ENCODE data around the gene FLNB.
"Not testable (repeated sequence)": the region's sequence is repeated elsewhere in the genome, so short reads cannot be mapped to it uniquely, and the experiment has no call there.

FLNB gene

DNA sequence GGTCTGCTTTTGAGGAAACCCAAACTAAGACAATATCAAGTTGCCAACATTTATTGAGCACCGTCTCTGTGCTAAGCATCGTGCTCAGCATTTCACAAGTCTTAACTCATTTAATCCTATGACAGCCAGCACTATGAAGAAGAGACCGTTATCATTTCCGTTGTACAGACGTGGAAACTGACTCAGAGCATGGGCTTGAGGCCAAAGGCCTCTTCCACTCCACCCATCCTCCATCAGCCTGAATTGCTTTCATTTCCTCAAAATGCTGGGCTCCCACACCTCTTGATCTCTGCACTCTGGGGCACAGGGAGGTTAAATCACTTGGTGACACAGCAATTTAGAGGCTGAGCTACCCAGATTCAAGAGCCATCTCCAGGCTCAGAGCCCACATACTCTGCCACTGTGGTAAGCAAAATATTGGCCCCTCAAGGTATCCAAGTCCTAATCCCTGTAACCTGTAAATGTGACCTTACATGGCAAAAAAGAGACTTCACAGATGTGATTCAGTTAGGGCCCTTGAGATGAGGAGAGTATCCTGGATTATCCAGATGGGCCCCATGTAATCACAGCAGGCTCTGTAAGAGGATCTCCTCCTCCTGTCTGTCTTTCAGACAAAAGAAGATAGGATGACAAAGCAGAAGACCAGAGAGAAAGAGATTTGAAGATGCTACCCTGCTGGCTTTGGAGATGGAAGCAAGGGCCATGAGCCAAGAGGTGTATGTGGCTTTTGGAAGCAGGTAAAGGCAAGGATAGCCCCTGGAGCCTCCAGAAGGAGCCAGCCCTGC lies 24.3 kb upstream of the FLNB start:
- peak; percentile 66 for DNase-seq

DNA sequence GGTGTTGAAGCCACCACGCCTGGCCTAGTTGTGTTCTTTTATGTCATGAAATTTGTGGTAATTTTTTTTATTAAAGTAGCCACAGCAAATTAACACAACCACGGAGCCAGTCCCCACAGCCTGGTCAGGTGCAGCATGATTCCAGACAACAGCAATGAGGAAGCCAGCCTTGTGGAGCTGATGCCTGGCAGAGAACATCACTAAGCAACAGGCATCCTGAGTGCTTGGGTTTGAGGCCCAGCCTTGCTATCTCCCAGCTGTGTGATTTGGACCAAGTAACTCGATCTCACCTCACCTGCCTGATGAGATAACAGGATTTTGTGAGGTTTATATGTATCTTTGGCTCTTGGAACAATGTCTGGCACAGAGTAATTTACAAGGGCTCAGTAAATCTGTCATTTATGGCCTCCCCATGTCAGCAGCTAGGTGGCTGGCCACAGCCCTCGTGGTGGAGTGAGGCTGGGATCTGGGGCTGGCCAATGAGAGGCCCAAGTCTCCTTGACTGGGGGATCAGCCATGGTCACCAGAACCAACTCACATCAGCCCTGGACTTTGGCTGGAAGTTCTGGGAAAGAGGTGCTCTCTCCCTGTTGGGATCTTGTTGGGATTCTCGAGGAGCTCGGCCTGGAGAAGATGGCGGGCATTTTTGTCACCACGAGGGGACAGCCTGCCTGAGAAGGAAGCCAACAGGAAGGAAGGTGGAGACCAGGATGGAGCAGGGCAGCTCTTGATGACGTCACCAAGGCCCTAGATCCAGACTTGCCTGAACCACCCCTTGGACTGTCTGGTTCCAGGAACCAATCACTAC lies 22.8 kb upstream of the FLNB start:
- DNase-seq, result no peak

DNA sequence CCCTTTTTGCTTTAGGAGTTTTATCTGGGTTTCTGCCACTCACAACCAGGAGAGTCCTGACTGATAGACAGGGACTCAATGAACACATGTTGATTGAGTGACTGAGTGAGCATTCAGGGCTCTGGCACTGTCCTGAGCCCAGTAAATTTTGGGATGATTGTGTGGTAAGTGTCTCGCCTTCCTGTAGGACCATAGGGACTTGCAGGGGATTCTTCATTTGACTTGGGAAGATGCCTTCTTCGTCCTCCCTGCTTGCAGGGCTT lies 22.3 kb upstream of the FLNB start:
- DNase-seq, result no peak

DNA sequence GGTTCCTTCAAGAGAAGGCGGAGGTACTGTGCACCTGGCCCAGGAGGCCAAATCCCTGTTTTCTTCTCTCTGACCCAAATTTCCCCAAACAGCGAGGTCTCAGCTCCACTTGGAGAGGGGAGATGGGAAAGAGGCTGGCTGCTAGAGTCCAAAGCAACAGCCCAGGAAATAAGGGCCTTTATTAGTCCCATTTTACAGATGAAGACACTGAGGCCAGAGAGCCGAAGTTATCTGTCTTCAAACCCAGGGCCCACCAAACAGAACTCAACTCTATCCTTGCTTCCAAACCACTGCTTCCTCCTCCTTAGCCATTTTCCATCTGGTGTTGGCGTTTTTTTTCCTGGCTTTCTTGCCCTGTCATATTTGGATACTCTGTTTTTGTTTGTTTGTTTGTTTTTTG lies 22.0 kb upstream of the FLNB start:
- no peak for DNase-seq

DNA sequence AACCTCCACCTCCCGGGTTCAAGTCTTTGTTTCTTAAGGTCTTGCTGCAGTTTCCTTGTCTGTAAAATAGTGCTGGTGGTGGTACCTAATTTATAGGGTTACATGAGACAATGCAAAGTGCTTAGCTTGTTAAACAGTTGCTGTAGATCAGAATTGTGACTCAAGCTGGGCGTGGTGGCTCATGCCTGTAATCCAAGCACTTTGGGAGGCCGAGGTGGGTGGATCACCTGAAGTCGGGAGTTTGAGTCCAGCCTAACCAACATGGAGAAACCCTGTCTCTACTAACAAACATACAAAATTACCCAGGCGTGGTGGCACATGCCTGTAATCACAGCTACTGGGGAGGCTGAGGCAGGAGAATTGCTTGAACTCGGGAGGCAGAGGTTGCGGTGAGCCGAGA lies 19.0 kb upstream of the FLNB start:
- DNase-seq, result not testable (repeated sequence)

DNA sequence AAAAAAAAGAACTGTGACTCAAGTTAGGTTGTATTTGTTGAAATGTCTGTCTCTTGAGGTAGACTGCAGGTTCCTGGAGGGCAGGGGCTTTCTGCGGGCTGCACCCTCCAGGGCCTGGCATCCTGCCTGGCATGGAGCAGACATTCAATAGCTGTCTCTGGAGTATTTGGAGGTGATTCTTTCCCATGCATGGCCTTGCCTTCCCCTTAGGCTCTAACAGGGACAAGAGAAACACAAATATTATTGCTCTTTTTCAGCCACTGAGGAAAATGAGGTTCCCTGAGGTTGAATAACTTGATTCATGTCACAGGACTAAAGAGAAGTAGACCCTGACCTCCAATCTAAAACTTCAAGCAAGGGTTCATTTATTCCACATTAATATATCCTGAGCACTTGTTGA lies 18.6 kb upstream of the FLNB start:
- DNase-seq, result no peak

DNA sequence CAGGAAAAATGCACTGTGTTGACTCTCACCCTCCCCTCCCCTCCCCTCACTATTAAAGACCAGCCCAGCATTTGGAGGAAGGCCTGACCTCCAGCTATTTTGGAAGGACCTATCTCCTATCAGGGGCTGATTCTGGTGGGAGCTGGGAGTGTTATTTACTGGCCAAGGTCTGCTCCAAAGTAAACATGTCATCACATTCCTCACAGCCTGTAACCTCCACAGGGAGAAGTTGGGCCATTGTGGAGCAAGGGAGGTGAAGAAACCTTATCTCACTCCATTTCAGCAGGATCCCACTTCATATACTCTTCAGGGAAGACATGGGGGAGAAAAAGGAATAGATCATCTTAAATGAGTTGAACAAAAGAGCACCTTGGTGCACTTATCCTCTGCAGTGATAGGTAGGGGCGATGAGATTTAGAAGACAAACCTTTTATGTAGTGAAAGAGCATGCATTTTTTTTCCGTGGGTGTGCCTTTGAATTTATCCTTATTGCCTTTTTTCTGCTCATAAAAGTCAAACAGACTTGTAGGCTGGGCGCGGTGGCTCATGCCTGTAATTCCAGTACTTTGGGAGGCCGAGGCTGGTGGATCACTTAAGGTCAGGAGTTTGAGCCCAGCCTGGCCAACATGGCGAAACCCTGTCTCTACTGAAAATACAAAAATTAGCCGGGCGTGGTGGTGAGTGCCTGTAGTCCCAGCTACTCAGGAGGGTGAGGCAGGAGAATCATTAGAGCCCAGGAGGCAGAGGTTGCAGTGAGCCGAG lies 15.6 kb upstream of the FLNB start:
- DNase-seq, result no peak

DNA sequence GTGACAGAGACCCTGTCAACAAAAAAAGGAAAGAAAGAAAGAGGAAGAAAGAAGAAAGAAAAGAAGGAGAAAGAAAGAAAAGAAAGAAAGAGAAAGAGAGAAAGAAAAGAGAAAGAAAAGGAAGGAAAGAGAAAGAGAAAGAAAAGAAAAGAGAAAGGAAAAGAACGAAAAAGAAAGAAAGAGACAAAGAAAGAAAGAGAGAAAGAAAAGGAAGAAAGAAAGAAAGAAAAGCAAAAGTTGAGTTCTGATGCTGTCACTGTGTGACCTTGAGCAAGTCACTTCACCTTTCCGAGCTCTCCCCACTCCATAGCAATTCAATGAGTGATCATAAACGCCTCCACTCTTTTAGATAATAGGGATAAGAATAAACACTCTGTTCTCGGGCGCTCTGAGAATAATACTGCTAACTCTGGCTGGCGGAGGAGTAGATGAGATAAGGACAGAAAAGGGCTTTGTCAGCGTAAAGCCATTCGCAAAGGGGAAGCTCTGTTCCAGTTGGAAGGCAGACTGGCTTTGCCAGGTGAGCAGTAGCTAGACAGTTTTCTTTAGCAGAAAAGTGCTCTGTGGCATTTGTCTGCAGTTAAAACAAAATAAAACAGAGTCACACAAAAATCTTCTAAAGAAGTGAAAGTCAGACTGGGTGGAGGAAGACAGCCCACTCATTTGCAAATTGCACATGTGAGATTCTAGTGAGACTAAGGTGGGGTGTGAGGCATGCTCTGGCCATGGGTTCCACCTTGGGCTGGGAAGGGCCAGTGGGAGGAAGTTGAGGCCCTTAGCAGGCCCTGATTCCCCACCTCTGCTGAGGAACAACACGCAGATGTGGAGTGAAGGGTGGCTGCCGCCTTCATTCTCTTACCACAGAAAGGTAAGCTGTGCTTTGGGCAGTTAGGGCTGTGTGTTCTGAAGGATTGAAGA lies 9.6 kb upstream of the FLNB start:
- no peak for DNase-seq

DNA sequence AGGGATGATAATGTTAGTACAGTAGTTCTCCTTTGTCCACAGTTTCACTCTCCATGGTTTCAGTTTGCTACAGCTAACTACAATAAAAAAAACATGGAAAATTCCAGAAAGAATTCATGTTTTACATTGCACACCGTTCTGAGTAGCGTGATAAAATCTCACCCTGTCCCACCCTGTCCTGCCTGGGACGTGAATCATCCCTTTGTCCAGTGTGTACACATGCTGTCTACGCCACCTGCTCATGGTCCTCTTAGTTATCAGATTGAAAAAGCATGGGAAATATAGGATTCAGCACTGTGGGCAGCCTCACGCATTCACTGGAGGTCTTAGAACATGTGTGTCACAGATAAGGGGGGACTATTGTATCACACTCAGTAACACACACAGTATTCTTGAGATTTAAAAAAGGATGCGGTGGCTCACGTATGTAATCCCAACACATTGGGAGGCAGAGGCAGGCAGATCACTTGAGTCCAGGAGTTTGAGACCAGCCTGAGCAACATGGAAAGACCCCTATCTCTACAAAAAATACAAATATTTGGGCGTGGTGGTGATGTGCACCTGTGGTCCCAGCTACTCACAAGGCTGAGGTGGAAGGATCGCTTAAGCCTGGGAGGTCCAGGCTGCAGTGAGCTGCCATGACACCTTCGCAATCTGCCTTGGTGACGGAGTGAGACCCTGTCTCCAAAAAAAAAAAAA lies 8.7 kb upstream of the FLNB start:
- no peak for DNase-seq

DNA sequence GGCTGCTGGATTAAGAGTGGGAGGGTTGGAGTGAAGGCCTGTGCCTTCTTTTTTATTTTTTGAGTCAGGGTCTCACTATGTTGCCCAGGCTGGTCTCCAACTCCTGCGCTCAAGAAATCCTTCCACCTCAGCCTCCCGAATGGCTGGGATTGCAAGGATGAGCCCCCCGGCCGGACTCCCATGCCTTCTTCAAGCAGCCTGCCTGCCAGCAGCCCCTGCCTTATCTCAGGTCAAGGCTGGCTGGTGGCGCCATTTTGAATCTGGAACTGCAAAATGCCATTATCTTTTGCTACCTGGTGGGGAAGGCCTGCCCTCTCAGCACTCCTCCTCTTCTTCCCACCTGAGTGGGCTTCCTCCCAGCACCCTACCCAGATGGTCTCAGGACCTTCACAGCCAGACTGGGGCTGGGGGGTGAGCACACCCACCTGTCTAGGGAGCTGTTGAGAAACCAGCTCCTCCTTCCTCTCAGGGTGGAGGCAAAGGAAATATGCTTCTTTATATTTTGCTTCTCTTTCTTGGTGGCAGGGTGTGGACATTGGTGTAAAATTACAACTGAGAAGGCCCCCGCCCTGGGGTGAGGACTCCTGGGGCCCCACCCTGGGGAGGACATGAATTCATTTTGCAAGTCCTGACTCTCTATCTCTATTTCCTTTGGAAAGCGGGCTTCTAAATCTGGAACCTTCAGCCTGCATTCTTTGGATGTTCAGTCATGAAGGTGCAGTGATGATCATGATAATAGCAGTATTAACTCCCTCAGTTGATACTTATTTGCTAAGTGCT lies 7.7 kb upstream of the FLNB start:
- no peak for DNase-seq

DNA sequence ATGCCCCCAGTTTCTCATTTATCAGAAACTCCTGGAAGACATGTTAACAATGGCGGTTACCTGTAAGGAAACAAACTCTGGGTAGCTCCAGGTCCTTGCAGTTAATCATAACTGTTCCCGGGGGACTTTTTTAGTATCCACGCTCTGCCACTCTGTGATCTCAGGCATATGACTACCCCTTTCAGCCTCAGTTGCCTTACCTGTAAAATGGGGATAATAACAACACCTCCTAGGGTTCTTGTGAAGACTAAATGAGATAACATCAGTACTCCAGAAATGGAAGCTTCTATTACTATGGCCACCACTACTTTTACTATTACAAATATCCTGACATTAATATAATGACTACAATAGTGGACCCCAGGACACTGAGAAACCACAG lies 7.1 kb upstream of the FLNB start:
- no peak for DNase-seq

DNA sequence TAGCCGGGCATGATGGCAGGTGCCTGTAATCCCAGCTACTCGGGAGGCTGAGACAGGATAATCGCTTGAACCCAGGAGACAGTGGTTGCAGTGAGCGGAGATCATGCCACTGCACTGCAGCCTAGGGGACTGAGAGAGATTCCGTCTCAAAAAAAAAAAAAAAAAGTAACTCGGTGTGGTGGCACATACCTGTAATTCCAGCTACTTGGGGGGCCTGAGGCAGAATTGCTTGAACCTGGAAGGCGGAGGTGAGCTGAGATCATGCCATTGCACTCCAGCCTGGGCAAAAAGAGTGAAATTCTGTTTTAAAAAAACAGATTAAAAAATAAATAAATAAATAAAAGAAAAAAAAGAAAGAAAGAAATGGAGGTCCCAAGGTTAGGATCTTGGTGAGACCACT lies 6.2 kb upstream of the FLNB start:
- no peak for DNase-seq

DNA sequence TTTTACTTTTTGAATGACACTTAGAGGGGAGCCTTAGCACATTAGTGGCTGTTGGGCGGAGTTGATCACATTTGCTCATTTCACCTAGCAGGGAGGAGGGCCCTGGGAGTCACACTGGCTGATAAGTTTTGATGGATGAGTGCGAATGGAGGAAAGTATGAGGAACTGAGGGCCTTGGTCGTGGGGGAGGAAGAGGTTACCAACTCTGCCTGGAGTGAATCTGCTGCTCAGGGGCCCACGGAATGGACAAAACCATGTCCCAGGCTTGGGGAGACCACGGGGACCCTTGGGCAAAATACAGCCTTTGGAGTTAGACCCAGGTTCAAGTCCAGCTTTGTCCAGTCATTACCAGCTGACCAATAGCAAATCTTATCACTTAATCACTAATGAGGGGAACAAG lies 5.1 kb upstream of the FLNB start:
- DNase-seq, result no peak

DNA sequence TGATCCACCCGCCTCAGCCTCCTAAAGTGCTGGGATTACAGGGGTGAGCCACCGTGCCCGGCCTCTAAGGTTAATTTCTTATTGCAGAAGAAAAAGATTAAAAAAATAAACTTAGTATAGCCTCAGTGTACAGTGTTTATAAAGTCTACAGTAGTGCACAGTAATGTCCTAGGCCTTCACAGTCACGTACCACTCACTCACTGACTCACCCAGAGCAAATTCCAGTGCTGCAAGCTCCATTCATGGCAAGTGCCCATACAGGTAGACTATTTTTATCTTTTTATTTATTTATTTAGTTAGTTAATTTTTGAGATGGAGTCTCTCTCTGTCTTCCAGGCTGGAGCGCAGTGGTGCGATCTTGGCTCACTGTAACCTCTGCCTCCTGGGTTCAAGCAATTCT lies 3.2 kb upstream of the FLNB start:
- DNase-seq, result no peak

DNA sequence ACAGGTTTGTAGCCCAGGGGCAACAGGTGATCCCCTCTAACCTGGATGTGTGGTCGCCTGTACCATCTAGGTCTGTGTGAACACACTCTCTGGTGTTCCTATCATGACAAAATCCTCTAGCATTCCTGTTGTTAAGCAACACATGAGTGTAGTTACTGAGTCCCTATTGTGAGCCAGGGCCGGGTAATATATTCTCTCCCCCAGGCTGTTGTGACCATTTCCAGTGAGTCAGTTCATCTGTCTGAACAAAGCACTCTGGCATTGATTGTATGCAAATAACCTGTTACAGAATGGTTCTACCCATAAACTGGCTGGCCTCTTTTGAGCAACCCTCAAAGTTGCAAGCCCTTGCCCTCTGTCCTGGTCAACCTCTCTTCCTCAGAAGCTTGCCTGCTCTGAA lies 2.6 kb upstream of the FLNB start:
- DNase-seq, result no peak

DNA sequence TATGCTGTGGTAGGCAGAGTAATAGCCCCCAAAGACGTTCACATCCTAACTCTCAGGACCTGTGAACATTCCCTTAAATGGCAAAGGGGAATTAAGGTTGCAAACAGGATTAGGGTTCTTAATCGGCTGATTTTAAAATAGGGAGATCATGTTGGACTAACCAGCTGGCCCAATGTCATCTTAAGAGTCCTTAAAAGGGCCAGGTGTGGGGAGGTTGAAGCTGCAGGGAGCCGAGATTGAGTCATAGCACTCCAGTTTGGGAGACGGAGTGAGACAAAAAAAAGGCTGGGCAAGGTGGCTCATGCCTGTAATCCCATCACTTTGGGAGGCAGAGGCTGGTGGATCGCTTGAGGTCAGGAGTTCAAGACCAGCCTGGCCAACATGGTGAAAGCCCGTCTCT lies 1.6 kb upstream of the FLNB start:
- DNase-seq, result no peak

DNA sequence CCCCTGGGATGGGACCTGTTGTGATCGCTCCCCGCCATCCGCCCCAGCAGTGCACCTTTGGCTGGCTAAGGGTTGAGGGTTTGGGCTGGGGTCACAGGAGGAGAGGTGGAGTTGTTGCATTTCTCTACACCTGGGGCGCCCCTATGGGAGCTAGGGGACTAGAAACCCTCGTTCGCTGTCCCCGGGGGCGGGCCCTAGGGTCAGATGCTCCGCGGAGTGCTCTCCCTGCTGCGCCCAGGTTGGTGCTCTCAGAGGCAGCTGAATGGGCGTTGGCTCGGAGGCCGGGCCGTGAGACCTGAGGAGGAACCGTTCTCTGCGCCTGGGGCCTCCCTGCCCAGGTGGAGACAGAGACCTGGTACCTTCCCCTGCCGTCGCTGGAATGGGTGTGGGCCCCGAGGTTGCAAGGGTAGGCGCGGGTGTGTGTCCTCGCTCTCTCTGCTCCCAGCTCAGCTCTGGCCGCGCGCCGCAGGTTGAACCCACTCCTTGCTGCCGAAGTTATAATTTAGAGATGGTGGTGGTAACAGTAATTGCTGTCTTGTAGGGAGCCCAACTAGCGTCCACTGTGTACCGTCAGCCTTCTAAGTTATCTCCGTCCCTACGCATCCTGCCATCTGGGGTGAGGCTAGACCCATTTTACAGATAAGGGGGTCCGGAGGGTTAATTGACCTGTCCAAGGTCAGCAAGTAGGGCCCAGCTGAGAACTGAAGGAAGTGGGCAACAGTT lies 965 bp downstream of the FLNB start:
- peak; percentile 79 for DNase-seq

DNA sequence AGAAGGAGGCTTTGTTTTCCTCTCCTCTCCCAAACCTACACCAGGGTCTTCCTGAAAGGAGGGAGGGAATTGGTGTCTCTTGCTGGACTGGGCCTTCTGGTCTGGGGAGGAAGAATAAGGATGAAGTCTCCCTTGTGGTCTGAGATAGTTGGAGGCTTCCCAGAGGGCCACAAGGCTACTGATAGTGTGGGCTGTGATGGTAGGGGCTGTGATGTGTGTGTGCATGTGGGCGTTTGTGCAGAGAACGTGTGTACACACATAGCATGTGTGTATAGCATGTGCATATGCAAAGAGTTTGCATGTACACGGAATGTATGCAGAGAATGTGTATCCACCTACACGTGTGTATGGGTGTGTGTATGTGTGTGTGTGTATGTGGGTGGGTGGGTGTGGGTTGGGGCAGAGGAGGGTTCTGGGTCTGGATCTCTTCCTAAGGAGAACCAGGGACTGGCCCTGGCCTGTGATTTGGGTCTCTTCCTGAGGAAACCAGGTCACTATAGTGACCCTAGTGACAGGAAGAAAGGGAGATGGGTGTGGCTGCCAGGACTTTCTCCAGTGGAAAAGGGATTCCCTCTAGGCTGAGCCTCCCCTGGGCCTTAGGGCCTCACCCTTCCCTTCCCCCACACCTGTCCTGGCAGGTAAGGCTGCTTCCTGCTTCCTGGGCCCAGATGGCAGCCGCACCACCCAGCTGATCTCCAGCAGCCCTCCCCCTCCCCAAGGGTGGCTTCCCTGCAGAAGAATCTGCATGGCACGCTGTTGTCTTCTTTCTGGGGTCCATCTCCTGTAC lies 1.7 kb downstream of the FLNB start:
- no peak for DNase-seq

DNA sequence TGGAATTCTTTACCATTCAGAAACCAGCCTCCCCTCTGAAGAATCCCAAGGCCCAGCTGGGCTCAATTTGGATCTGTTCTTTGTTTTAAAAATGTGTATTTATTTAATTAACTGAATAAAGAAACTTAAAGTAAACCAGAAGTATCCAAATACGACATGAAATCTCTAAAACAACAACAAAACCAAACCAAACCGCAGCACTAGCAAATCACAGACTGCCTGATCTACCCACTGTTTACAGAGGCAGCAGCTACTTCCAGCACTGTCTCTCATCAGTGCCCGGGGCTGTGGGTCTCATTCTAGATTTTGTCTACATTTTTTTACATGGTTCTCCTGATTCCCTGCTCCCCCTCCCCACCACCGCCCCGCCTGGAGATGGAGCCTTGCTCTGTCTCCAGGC lies 2.3 kb downstream of the FLNB start:
- DNase-seq, result no peak

DNA sequence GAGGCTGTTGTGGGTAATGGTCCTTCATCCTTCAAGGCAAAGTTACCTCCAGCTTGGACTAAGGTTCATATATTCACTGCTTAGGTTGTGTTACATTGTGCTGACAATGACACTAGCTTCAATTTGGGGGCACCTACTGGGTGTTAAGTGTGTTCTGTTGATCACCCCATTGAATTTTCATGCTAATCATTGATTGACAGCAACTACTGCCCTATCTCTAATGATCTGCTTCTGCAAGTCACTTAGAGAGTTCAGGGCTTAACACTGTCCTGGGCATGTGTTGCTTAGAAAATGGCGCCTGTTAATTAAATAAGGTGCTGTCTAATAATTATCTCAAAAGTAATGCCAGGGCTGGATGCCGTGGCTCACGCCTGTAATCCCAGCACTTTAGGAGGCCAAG lies 3.4 kb downstream of the FLNB start:
- no peak for DNase-seq

Data from activated CD8-positive, alpha-beta memory T cell treated with anti-CD3 and anti-CD28 coated beads for 24 hours (primary cell).